Measurements from ENCODE around the gene PPARG.

PPARG gene

GRCh38 chr3:12325586-12326515 lies 37.0 kb downstream of the PPARG start:
- no peak overlapping the region for H3K4me3 ChIP-seq (ENCODE audit: low read length)
- H3K9me3 ChIP-seq (replicated peaks; ENCODE audit: insufficient read depth, low read length) = no peaks in the 10 kb centered on the region
- no peaks in the 10 kb centered on the region for H3F3A ChIP-seq (ENCODE audit: insufficient read depth, low read length)
- H3K9ac ChIP-seq (ENCODE audit: low read length) = no peak overlapping the region
- H4K20me1 ChIP-seq (ENCODE audit: insufficient read depth, low read length) = no peaks in the 10 kb centered on the region
- H3K9me2 ChIP-seq (replicated peaks; ENCODE audit: insufficient read depth, low read length) = no peaks in the 10 kb centered on the region
- H3K4me2 ChIP-seq (ENCODE audit: low read depth, low read length) = no peak overlapping the region
- no peak for DNase-seq
- TF ChIP-seq EZH2 (optimal IDR thresholded peaks at IDR 0.05; ENCODE audit: low read depth, low read length) = no peak
- no peak for TF ChIP-seq EZH2phosphoT487 (IDR thresholded peaks at IDR 0.05; ENCODE audit: low read length)
- TF ChIP-seq CTCF (IDR thresholded peaks at IDR 0.05; ENCODE audit: low read length) = no peak
- no peak overlapping the region for H3K27ac ChIP-seq (ENCODE audit: low read length)
- no peaks in the 10 kb centered on the region for H3K36me3 ChIP-seq (replicated peaks; ENCODE audit: insufficient read depth, low read length)
- no peaks in the 10 kb centered on the region for H3K4me1 ChIP-seq (ENCODE audit: low read length)
- no peak overlapping the region for H2AFZ ChIP-seq (ENCODE audit: low read length)
- H3K79me2 ChIP-seq (ENCODE audit: low read length) = no peaks in the 10 kb centered on the region
- no peaks in the 10 kb centered on the region for H3K27me3 ChIP-seq (replicated peaks; ENCODE audit: insufficient read depth, low read length)

- no peak overlapping the region for H3K9ac ChIP-seq (ENCODE audit: low read length)
- no peak for TF ChIP-seq EZH2phosphoT487 (IDR thresholded peaks at IDR 0.05; ENCODE audit: low read length)
- TF ChIP-seq CTCF (IDR thresholded peaks at IDR 0.05; ENCODE audit: low read length) = no peak
- TF ChIP-seq EZH2 (optimal IDR thresholded peaks at IDR 0.05; ENCODE audit: low read depth, low read length) = no peak
- H3K4me1 ChIP-seq (ENCODE audit: low read length) = no peaks in the 10 kb centered on the region
- no peaks in the 10 kb centered on the region for H3K79me2 ChIP-seq (ENCODE audit: low read length)
- no peak overlapping the region for H3K4me3 ChIP-seq (ENCODE audit: low read length)
- no peak for DNase-seq
- no peak overlapping the region for H2AFZ ChIP-seq (ENCODE audit: low read length)
- no peaks in the 10 kb centered on the region for H4K20me1 ChIP-seq (ENCODE audit: insufficient read depth, low read length)
- no peaks in the 10 kb centered on the region for H3K9me2 ChIP-seq (replicated peaks; ENCODE audit: insufficient read depth, low read length)
- no peaks in the 10 kb centered on the region for H3K36me3 ChIP-seq (replicated peaks; ENCODE audit: insufficient read depth, low read length)
- H3F3A ChIP-seq (ENCODE audit: insufficient read depth, low read length) = no peaks in the 10 kb centered on the region
- no peaks in the 10 kb centered on the region for H3K9me3 ChIP-seq (replicated peaks; ENCODE audit: insufficient read depth, low read length)
- no peaks in the 10 kb centered on the region for H3K27me3 ChIP-seq (replicated peaks; ENCODE audit: insufficient read depth, low read length)
- no peak overlapping the region for H3K27ac ChIP-seq (ENCODE audit: low read length)
- no peak overlapping the region for H3K4me2 ChIP-seq (ENCODE audit: low read depth, low read length)
Observed at GRCh38 chr3:12327021-12327420, 38.2 kb downstream of the PPARG start.

GRCh38 chr3:12328132-12328836 lies 39.4 kb downstream of the PPARG start:
- no peak for TF ChIP-seq CTCF (IDR thresholded peaks at IDR 0.05; ENCODE audit: low read length)
- no peak for TF ChIP-seq EZH2phosphoT487 (IDR thresholded peaks at IDR 0.05; ENCODE audit: low read length)
- no peak for TF ChIP-seq EZH2 (optimal IDR thresholded peaks at IDR 0.05; ENCODE audit: low read depth, low read length)
- H3F3A ChIP-seq (ENCODE audit: insufficient read depth, low read length) = no peaks in the 10 kb centered on the region
- no peak overlapping the region for H2AFZ ChIP-seq (ENCODE audit: low read length)
- no peaks in the 10 kb centered on the region for H4K20me1 ChIP-seq (ENCODE audit: insufficient read depth, low read length)
- H3K79me2 ChIP-seq (ENCODE audit: low read length) = no peaks in the 10 kb centered on the region
- H3K4me3 ChIP-seq (ENCODE audit: low read length) = no peak overlapping the region
- H3K4me2 ChIP-seq (ENCODE audit: low read depth, low read length) = no peak overlapping the region
- no peak overlapping the region for H3K27ac ChIP-seq (ENCODE audit: low read length)
- H3K4me1 ChIP-seq (ENCODE audit: low read length) = no peaks in the 10 kb centered on the region
- H3K27me3 ChIP-seq (replicated peaks; ENCODE audit: insufficient read depth, low read length) = no peaks in the 10 kb centered on the region
- DNase-seq = no peak
- no peaks in the 10 kb centered on the region for H3K36me3 ChIP-seq (replicated peaks; ENCODE audit: insufficient read depth, low read length)
- no peaks in the 10 kb centered on the region for H3K9me3 ChIP-seq (replicated peaks; ENCODE audit: insufficient read depth, low read length)
- no peaks in the 10 kb centered on the region for H3K9me2 ChIP-seq (replicated peaks; ENCODE audit: insufficient read depth, low read length)
- no peak overlapping the region for H3K9ac ChIP-seq (ENCODE audit: low read length)

All from MM.1S (cell line).